Heart left ventricle (tissue), 13 donors: ENCODE data around the gene TYW5.

Source experiments
- POLR2A ChIP-seq, 2 donors: fragments of 450-650 bp; IDR thresholded peaks; one replicate each; pipeline ENCODE4 v1.6.1; 2017; ENCODE audit warnings: antibody characterized with exemption in 2 of 2, mild to moderate bottlenecking in 2 of 2, moderate library complexity in 2 of 2
- TF ChIP-seq, protein P1 (sequence below), 12 donors: fragments of 200-600 bp; sonication (generic) in 4 of 12; IDR thresholded peaks; one replicate each; pipeline versions ENCODE4 v1.5.0 to v1.8.0; 2018 to 2022; ENCODE audit warnings: antibody characterized with exemption in 12 of 12, mild to moderate bottlenecking in 5 of 12
- donor health status: ischemic (EF 13 %, LVEDD 7.1; RV severe dilation, severe dysfunction).
- donor health status: DM: no; HTN: yes; CAD: no.
- donor health status: DM: no; HTN: no; CAD: no.
- donor health status: ischemic (EF 25% LVEDD 6.9; RV normal size, moderate dysfunction).
- donor health status: ischemic (EF 25% LVEDD 5.7; RV mildly dilated, moderate dysfunction).
- donor health status: ischemic (EF 35%, LVEDD 5.7; RV mildly dilated, moderate dysfunction).
- donor health status: nonischemic (EF 11% LVEDD 7.7; RV severe dilation, severe dysfunction).
- donor health status: DM: yes; HTN: yes; CAD: no.
- donor health status: PGD.
- donor health status: ischemic (EF 29% LVEDD 5.4; RV normal size, mild dysfunction).
- donor health status: nonischemic (EF 23%, LVEDD 6.1; RV moderate dilation, normal function).

DNA sequence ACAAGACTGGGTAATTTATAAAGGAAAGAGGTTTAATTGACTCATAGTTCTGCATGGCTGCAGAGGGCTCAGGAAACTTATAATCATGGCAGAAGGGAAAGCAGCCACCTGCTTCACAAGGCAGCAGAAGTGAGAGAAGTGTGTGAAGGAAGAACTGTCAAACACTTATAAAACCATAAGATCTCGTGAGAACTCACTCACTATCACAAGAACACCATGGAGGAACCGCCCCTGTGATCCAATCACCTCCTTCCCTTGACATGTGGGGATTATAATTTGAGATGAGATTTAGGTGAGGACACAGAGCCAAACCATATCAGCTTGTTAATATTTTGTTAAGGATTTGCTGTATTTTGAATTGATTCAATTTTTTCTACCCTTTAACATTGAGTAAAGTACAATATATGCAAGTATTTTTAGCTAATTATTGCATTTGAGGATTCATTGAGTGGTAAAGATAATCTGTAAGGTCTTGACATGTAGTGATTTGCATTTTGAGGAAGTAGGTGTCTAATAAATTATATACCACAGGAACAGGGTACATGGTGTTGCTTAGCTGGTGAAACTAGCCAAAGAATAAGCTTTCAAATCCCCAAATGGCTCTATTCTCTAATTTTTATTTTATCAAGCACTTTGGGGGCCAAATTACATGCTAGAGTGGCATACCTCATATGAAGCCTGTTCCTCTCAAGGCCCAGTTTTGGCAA is 48.1 kb downstream of the TYW5 start:
- TF ChIP-seq, protein P1, sequence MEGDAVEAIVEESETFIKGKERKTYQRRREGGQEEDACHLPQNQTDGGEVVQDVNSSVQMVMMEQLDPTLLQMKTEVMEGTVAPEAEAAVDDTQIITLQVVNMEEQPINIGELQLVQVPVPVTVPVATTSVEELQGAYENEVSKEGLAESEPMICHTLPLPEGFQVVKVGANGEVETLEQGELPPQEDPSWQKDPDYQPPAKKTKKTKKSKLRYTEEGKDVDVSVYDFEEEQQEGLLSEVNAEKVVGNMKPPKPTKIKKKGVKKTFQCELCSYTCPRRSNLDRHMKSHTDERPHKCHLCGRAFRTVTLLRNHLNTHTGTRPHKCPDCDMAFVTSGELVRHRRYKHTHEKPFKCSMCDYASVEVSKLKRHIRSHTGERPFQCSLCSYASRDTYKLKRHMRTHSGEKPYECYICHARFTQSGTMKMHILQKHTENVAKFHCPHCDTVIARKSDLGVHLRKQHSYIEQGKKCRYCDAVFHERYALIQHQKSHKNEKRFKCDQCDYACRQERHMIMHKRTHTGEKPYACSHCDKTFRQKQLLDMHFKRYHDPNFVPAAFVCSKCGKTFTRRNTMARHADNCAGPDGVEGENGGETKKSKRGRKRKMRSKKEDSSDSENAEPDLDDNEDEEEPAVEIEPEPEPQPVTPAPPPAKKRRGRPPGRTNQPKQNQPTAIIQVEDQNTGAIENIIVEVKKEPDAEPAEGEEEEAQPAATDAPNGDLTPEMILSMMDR (IDR thresholded peaks at IDR 0.05), result no peak
- TF ChIP-seq POLR2A (IDR thresholded peaks at IDR 0.05), result no peak
